ENCODE results near the gene TBC1D7.

Gene TBC1D7

GRCh38 chr6:13311155-13311554, 17.2 kb downstream of the TBC1D7 start:
- Mint-ChIP-seq H3K27ac (no peak overlapping the region), H3K36me3 (peaks cover 69% of the 10 kb centered on the region), H3K4me3 (no peak overlapping the region), H3K4me1 (no peaks in the 10 kb centered on the region), H3K9me3 (no peaks in the 10 kb centered on the region)
- no peak for DNase-seq (ENCODE audit: low spot score in 2 of 2)
- no peak for ATAC-seq

GRCh38 chr6:13308332-13308731, 20.0 kb downstream of the TBC1D7 start:
- H3K4me1 Mint-ChIP-seq: peaks cover 14% of the 10 kb centered on the region
- H3K4me3 Mint-ChIP-seq: no peak overlapping the region
- peaks cover 59% of the 10 kb centered on the region for H3K36me3 Mint-ChIP-seq
- H3K9me3 Mint-ChIP-seq: no peaks in the 10 kb centered on the region
- DNase-seq (ENCODE audit: low spot score in 2 of 2): no peak
- H3K27ac Mint-ChIP-seq: no peak overlapping the region
- no peak for ATAC-seq

GRCh38 chr6:13307508-13307995, 20.8 kb downstream of the TBC1D7 start:
- ATAC-seq: no peak

GRCh38 chr6:13305791-13306190, 22.5 kb downstream of the TBC1D7 start:
- Mint-ChIP-seq H3K36me3 (peaks cover 44% of the 10 kb centered on the region), H3K27ac (no peak overlapping the region)

More at GRCh38 chr6:13307508-13307995, 20.8 kb downstream of the TBC1D7 start:
- DNase-seq (ENCODE audit: low spot score in 2 of 2): peak in 1 of 2 donors; percentile 15
- Mint-ChIP-seq H3K9me3 (no peaks in the 10 kb centered on the region), H3K4me3 (no peak overlapping the region), H3K36me3 (peaks cover 59% of the 10 kb centered on the region), H3K27ac (no peak overlapping the region), H3K4me1 (peaks cover 22% of the 10 kb centered on the region)

DNA sequence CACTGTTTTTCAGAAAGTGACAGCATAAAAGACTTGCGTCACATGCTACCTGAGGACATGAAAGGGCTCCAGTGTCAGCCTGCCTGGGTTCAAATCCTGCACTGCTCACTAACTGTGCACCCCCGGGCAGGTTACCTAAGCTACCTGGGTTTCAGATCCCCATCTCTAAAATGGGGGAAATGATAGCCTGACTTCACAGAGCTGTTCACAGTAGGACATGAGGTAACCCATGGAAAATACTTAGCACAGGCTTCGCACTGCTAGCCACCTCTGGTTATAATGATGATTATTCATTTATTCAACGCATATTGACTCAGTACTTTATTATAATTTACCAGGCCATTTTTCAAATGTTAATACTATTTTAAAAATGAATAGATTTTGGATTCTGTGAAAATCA, 23.0 kb downstream of the TBC1D7 start:
- no peak for DNase-seq (ENCODE audit: low spot score in 2 of 2)
- Mint-ChIP-seq H3K27ac (no peak overlapping the region), H3K4me3 (no peak overlapping the region), H3K9me3 (no peaks in the 10 kb centered on the region), H3K4me1 (peaks cover 34% of the 10 kb centered on the region), H3K36me3 (peaks cover 46% of the 10 kb centered on the region)
- no peak for ATAC-seq

More at GRCh38 chr6:13305791-13306190, 22.5 kb downstream of the TBC1D7 start:
- ATAC-seq (no peak), DNase-seq (ENCODE audit: low spot score in 2 of 2) (no peak)
- Mint-ChIP-seq H3K9me3 (no peaks in the 10 kb centered on the region), H3K4me1 (peaks cover 34% of the 10 kb centered on the region), H3K4me3 (no peak overlapping the region)

GRCh38 chr6:13304580-13305260, 23.6 kb downstream of the TBC1D7 start:
- Mint-ChIP-seq H3K4me3 (no peak overlapping the region), H3K4me1 (peaks cover 34% of the 10 kb centered on the region), H3K27ac (peak overlapping the region; percentile 72), H3K9me3 (no peaks in the 10 kb centered on the region), H3K36me3 (peaks cover 52% of the 10 kb centered on the region)
- no peak for ATAC-seq
- peak in 1 of 2 donors; percentile 46 for DNase-seq (ENCODE audit: low spot score in 2 of 2)

DNA sequence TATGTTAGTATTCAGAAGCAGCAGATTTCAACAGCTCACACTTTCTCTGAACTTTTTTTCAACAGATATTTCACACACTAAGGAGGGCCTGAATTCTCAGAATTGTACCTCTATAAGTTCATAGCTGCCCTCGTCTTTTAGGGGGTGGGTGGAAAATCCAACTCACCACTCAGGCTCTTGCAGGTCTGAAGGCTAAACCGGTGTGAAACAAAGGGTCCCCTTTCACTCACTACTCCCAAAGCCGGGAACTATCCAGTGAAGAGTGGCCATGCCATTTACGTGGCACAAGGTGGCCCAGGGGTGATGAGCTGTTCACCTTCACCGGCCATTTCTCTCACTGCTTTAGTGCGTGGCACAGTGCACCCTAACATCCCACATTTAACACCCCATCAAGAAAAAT, 24.2 kb downstream of the TBC1D7 start:
- ATAC-seq (no peak), DNase-seq (ENCODE audit: low spot score in 2 of 2) (peak in 1 of 2 donors; percentile 56)
- H3K4me1 Mint-ChIP-seq: peaks cover 34% of the 10 kb centered on the region
- peak overlapping the region; percentile 72 for H3K27ac Mint-ChIP-seq
- peaks cover 52% of the 10 kb centered on the region for H3K36me3 Mint-ChIP-seq
- H3K4me3 Mint-ChIP-seq: no peak overlapping the region
- no peaks in the 10 kb centered on the region for H3K9me3 Mint-ChIP-seq

DNA sequence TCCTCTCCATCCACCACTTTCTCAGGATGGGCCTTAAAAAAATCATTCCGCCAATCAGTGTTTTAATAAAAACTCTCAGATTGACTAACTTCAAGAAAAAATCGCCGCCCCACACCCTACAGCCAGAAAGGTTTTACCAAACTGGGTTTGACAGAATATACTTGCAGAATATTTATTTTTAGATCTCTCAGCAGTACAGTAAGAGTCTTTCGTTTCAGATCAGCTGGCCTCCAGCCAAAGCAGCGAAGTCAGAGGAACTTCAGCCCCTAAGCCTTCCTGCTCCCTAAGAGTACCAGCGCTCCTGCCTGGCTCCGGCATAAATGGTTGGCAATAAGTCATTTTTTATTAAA, 24.7 kb downstream of the TBC1D7 start:
- peak; percentile 27 for ATAC-seq
- H3K36me3 Mint-ChIP-seq: peaks cover 52% of the 10 kb centered on the region

DNA sequence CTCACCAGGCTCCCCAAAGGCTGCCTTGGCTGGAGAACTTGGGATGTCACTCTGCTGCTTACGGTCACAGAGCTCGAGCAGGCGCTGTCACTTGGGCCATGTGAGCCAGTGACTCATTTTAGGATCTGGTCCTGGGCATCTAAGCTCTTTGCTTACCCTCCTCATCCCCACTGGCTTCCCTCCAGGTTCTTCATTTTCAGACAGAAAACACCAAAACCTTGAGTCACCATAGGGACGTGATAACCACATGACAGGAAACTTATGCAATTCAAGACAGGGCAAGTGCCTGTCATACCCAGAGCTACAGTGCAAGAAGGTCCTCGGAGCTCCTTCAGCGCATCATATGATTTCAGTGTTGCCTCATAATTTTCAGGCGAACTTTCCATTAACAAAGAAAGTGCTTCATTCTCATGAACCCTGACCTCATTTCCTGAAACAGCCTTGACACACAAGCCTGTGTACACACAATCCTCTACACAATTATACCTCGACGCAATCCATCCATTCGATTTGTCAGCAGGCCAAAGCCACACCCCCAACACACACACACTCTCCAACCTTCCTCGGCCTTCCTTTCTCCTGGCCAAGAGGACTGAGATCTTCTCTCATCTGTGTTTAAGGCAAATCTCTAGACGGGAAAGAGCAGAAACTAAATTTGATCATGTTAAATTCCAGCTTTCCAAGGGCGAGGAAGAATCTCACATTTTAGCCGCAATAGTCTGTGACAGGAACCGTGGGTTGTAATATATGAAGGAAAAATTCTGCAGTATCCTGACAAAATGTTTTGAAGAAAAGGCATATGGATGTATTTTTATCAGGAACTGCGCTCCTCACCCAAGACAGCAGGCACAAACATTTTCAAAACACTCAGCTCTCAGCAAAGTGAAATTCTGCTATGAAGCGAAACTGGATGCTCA, 25.3 kb downstream of the TBC1D7 start:
- DNase-seq (ENCODE audit: low spot score in 2 of 2) (peak; percentile 29 to 86), ATAC-seq (peak; percentile 98)
- H3K9me3 Mint-ChIP-seq: no peaks in the 10 kb centered on the region
- H3K4me1 Mint-ChIP-seq: peaks cover 34% of the 10 kb centered on the region
- peak overlapping the region; percentile 72 for H3K27ac Mint-ChIP-seq
- H3K36me3 Mint-ChIP-seq: peaks cover 52% of the 10 kb centered on the region
- peak overlapping the region; percentile 53 for H3K4me3 Mint-ChIP-seq

More for the DNA sequence above, 24.7 kb downstream of the TBC1D7 start:
- Mint-ChIP-seq H3K4me3 (peak overlapping the region; percentile 53), H3K9me3 (no peaks in the 10 kb centered on the region), H3K4me1 (peaks cover 34% of the 10 kb centered on the region), H3K27ac (peak overlapping the region; percentile 72)
- peak; percentile 18 to 82 for DNase-seq (ENCODE audit: low spot score in 2 of 2)

DNA sequence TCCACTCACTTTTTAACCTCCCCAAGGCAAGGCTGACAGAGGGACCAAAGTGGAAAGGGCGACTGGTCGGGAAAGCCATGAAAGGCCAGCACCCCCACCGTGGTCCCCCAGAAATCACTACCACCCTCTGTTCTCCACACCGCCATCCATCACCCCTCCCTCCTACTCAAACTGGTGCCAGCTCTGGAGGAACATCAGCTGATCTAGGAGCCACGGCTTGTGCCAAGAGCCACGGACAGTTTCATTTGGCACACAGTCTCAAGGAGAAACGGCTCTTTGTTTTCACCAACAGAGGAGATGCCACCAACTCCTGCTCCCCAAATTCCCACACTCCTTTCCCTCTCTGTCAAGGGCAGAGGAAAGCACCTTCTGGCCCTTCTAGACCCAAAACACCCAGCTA, 26.0 kb downstream of the TBC1D7 start:
- ATAC-seq (no peak), DNase-seq (ENCODE audit: low spot score in 2 of 2) (no peak)
- Mint-ChIP-seq H3K4me3 (peak overlapping the region; percentile 53), H3K9me3 (no peaks in the 10 kb centered on the region), H3K4me1 (peaks cover 34% of the 10 kb centered on the region), H3K36me3 (peaks cover 48% of the 10 kb centered on the region), H3K27ac (peak overlapping the region; percentile 72)

DNA sequence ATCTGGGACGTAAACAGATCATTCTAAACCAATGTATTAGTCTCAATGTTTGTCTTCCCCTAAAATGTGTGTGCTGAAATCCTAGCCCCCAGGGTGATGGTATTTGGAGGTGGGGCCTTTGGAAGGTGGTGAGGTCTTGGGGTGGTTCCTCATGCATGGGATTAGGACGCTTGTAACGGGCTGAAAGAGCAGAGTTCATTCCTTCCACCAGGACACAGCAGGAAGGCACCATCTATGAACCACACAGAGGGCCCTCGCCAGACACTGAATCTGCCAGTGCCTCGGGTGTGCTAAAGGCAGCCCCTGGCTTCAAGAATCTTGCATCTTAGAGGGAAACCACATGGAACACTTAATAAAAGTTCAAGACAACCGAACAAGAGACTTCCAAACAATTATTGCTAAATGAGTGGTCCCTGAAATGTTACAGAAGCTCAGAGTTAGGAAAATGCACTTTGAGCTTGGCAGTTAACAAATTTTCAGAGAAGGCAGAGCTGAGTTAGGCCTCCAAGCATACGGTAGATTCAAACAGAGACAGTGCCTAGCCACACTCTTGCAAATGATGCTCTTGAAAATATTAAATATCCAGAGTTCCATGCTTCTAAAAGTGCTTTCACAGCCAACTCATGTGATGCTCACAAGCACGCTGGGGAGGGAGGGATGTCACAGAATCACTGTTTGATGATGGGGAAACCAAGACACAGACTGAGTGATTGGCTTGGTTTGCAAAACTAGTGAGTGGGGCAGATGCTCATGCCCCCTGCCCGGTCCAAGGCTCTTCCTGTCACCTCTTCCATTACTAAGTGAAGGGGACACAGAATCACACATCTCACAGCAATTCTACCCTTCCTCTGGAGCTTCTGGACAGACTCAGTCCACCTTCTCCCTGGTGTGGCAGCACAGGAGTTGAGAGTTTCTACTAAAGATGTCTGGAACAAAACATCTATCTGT, 27.4 kb downstream of the TBC1D7 start:
- ATAC-seq: no peak
- DNase-seq (ENCODE audit: low spot score in 2 of 2): no peak
- peaks cover 34% of the 10 kb centered on the region for H3K36me3 Mint-ChIP-seq
- no peaks in the 10 kb centered on the region for H3K9me3 Mint-ChIP-seq
- no peak overlapping the region for H3K27ac Mint-ChIP-seq
- H3K4me3 Mint-ChIP-seq: no peak overlapping the region
- H3K4me1 Mint-ChIP-seq: peaks cover 34% of the 10 kb centered on the region

DNA sequence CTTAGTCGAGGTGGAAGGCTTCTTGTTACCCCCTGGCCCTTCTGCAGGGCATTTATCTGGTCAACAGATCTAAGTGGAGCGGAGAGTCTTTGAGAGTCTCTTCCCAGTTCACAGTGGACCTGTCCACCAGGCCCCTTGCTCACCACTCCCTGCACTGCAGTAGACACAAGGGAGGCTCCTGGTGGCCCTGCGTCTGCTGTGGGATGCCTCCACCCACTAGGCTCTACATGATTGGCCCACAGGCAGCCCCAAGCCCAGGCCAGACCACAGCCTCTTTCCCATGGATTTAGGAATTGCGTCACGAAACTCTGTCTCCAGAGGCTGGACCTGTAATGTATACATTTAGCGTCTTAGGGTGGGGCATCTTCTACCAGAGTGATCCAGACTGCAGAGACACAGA, 28.4 kb downstream of the TBC1D7 start:
- H3K4me1 Mint-ChIP-seq: peaks cover 34% of the 10 kb centered on the region
- peaks cover 33% of the 10 kb centered on the region for H3K36me3 Mint-ChIP-seq
- H3K27ac Mint-ChIP-seq: no peak overlapping the region
- no peak overlapping the region for H3K4me3 Mint-ChIP-seq
- DNase-seq (ENCODE audit: low spot score in 2 of 2): no peak
- no peak for ATAC-seq
- no peaks in the 10 kb centered on the region for H3K9me3 Mint-ChIP-seq

DNA sequence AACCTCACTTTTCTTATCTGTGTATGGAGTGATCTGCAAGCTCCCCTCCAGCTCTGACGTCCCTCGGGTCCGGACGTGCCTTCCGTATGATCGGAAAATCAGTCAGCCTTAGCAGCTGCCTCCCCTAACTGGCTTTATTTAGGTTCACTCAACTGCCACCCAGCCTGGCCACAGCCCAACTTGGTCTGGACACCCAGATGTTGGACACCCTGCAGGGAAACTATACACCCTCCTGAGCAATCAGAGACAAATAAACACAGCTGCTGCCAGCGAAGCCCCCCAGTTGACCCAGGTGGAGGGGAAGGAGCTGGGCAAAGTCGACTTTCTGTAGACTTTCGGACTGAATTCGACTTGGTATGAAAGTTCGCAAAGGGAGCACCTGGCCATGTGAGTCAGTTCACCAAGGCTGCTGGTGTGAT, 28.9 kb downstream of the TBC1D7 start:
- H3K9me3 Mint-ChIP-seq: no peaks in the 10 kb centered on the region
- ATAC-seq: no peak
- DNase-seq (ENCODE audit: low spot score in 2 of 2): no peak
- peaks cover 31% of the 10 kb centered on the region for H3K4me1 Mint-ChIP-seq
- H3K36me3 Mint-ChIP-seq: peaks cover 35% of the 10 kb centered on the region
- no peak overlapping the region for H3K27ac Mint-ChIP-seq
- no peak overlapping the region for H3K4me3 Mint-ChIP-seq

GRCh38 chr6:13298446-13298845, 29.9 kb downstream of the TBC1D7 start:
- no peak for DNase-seq (ENCODE audit: low spot score in 2 of 2)
- ATAC-seq: no peak
- peaks cover 33% of the 10 kb centered on the region for H3K36me3 Mint-ChIP-seq
- H3K9me3 Mint-ChIP-seq: no peaks in the 10 kb centered on the region
- H3K4me1 Mint-ChIP-seq: peaks cover 21% of the 10 kb centered on the region
- H3K4me3 Mint-ChIP-seq: no peak overlapping the region
- H3K27ac Mint-ChIP-seq: no peak overlapping the region

DNA sequence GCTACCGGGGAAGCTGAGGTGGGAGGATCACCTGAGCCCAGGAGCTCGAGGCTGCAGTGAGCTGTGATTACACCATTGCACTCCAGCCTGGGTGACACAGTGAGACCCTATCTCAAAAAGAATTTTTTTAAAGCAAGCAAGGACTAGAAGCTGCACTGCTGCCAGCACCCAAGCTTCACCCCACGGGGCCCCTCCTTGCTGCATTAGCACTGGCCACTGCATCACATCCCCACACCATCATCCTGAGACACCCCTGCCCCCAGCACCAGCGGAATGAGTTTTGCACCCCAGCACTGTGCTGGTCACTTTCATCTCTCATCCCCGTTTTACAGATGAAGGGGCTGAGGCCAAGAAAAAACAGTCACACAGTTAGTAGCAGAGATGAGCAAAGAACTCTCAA, 30.9 kb downstream of the TBC1D7 start:
- DNase-seq (ENCODE audit: low spot score in 2 of 2) (no peak), ATAC-seq (no peak)
- Mint-ChIP-seq H3K36me3 (peaks cover 23% of the 10 kb centered on the region), H3K4me1 (peaks cover 11% of the 10 kb centered on the region), H3K9me3 (no peaks in the 10 kb centered on the region), H3K4me3 (no peak overlapping the region), H3K27ac (no peak overlapping the region)
